Measurements from ENCODE around the gene SLC4A2. TPM values are rescaled to one million over a fixed set of nuclear protein-coding genes. Genes with fewer than 3 reads are reported as not detected.

Gene SLC4A2
- total and polyA plus RNA-seq, 2 of the 8 experiments (the other 6 are each of a cell fraction or from before 2014, with no cell fraction given): 72.6 to 147 TPM

GRCh38 chr7:151125470-151125845 is 66.1 kb downstream of the SLC4A2 start:
- Histone ChIP-seq H3K27me3 (replicated peaks in 1 of 4; ENCODE audit: control insufficient read depth in 3 of 4, extremely low read depth in 1 of 4, insufficient read depth in 3 of 4, low read length in 3 of 4) (peaks cover 0 to 13% (median 4%) of the 10 kb centered on the region in 4 experiments; a peak in 5 of 7 replicates), H3K27ac (ENCODE audit: low read depth, low read length) (no peak overlapping the region), H3K4me3 (ENCODE audit: extremely low read depth in 1 of 4, insufficient read depth in 2 of 4, low read depth in 3 of 4, low read length in 4 of 4) (peak overlapping the region; percentile 29 to 75 (median 48)), H2BK12ac (ENCODE audit: low read depth, low read length) (no peak overlapping the region), H3K36me3 (ENCODE audit: control insufficient read depth in 2 of 4, insufficient read depth in 4 of 4, low read length in 3 of 4) (peaks cover 0 to 20% (median 0%) of the 10 kb centered on the region in 4 experiments; a peak in 2 of 8 replicates), H2BK20ac (ENCODE audit: low read length) (no peak overlapping the region), H3K18ac (ENCODE audit: extremely low read depth, low read length) (no peak overlapping the region; the same call in 1 of the 2 replicates), H3K4me2 (ENCODE audit: insufficient read depth in 1 of 2, low read depth in 2 of 2, low read length in 2 of 2) (peak overlapping the region; percentile 47 to 92), H3K14ac (ENCODE audit: insufficient read length) (no peak overlapping the region), H2BK15ac (ENCODE audit: low read length) (0 out of 2 replicates have a peak overlapping the region, but pooled peaks have one; percentile 10), H3K4me1 (replicated peaks in 1 of 4; ENCODE audit: control insufficient read depth in 3 of 4, insufficient read depth in 4 of 4, low read length in 3 of 4) (peaks cover 0 to 23% (median 7%) of the 10 kb centered on the region in 4 experiments; a peak in 6 of 7 replicates), H3K56ac (replicated peaks; ENCODE audit: insufficient read length, low read depth, low read length) (peak overlapping the region; percentile 36), H4K8ac (ENCODE audit: extremely low read depth, insufficient read depth, low read length) (no peak overlapping the region; the same call in 1 of the 2 replicates), H2AFZ (ENCODE audit: low read length) (no peak overlapping the region), H4K5ac (ENCODE audit: insufficient read length, low read depth, low read length) (no peak overlapping the region), H3K9me3 (ENCODE audit: insufficient read depth in 2 of 2, low read depth in 1 of 2, low read length in 1 of 2) (no peaks in the 10 kb centered on the region), H3K23me2 (ENCODE audit: low read depth, low read length) (peaks cover 5% of the 10 kb centered on the region; the same call in 1 of the 2 replicates), H2BK120ac (replicated peaks; ENCODE audit: low read depth, low read length) (no peak overlapping the region), H3K9ac (replicated peaks in 1 of 4; ENCODE audit: extremely low read depth in 1 of 4, low read depth in 3 of 4, low read length in 3 of 4) (no peak overlapping the region; a peak in 1 of 7 replicates), H4K91ac (replicated peaks; ENCODE audit: insufficient read length, low read length) (no peak overlapping the region), H2AK5ac (ENCODE audit: low read depth, low read length) (no peak overlapping the region), H3K23ac (ENCODE audit: insufficient read length) (no peak overlapping the region), H4K20me1 (replicated peaks in 1 of 2; ENCODE audit: control insufficient read depth in 1 of 2, insufficient read depth in 2 of 2, low read length in 2 of 2) (peaks cover 10 to 30% of the 10 kb centered on the region in 2 experiments), H3K4ac (replicated peaks; ENCODE audit: insufficient read length, low read depth, low read length) (no peak overlapping the region), H2BK5ac (ENCODE audit: low read depth, low read length) (peak overlapping the region; percentile 44; the same call in 1 of the 2 replicates), H3K79me2 (ENCODE audit: control insufficient read depth in 1 of 2, insufficient read depth in 2 of 2, low read length in 2 of 2) (no peaks in the 10 kb centered on the region), H3K79me1 (ENCODE audit: low read depth, low read length) (no peaks in the 10 kb centered on the region)
- ChIA-PET POLR2A (ENCODE audit: partially characterized antibody) (interaction anchor here (0.7 to 2.0 kb wide), 7 partner anchors 10 to 51 kb away, joined by 3 to 6 read pairs (median 4); no protein-coding TSS in a partner anchor), CTCF (ENCODE audit: partially characterized antibody) (interaction anchor here (0.6 to 11.7 kb wide), 15 partner anchors 10 to 126 kb away, joined by 3 to 197 read pairs (median 5); partner anchors contain the start of genes ABCF2 and GBX1)
- no peak for FAIRE-seq
- WGBS, 2 experiments (ENCODE audit: extremely low coverage in 1 of 2, insufficient coverage in 1 of 2, insufficient read length in 1 of 2, insufficient replicate concordance in 2 of 2, low coverage in 1 of 2, low lambda C conversion rate in 2 of 2, missing lambda C conversion rate in 1 of 2): 1% methylated on average over 20 of the region's 22 CpGs; no CpG with 5 or more reads in 1 of the 2 experiments
- DNase-seq (ENCODE audit: low read depth in 1 of 2, low spot score in 2 of 2): no peak

All from H1 (cell line).